Naive thymus-derived CD4-positive, alpha-beta T cell (primary cell): ENCODE results near the gene NTF3. TPM values are rescaled to one million over a fixed set of nuclear protein-coding genes. Genes with fewer than 3 reads are reported as not detected.

Source experiments
- ATAC-seq: fragments of 150-1000 bp; cut with Tn5 transposase; 2 replicates; pipeline ENCODE4 v1.10.0; 2021; ENCODE audit warnings: mild to moderate bottlenecking, moderate library complexity
- CTCF ChIA-PET: fragments of 350-600 bp; sonication (Branson Sonifier 250); formaldehyde crosslinking; loops from one replicate; lab custom pipeline; 2021; ENCODE audit warnings: antibody characterized with exemption; lab: Charles Lee
- POLR2A ChIA-PET: fragments of 350-600 bp; sonication (Branson Sonifier 250); formaldehyde crosslinking; loops from one replicate; lab custom pipeline; 2021; ENCODE audit warnings: antibody characterized with exemption, inconsistent platforms; lab: Charles Lee
- DNase-seq, 9 donors: peaks; one replicate each; pipeline versions ENCODE4 v3.0.0 to v3.0.0-alpha.2; 2020 to 2022; ENCODE audit warnings: mixed read lengths in 1 of 9
- H3K27ac ChIP-seq: one replicate; pipeline ENCODE4 v1.7.0; 2013; ENCODE audit warnings: mild to moderate bottlenecking, low read depth, low read length, moderate library complexity
- H3K27me3 ChIP-seq, 2 donors: one replicate each; pipeline ENCODE4 v1.7.0; 2013; ENCODE audit warnings: low read length in 2 of 2, mild to moderate bottlenecking in 2 of 2, moderate library complexity in 2 of 2; ENCODE audit not compliant: control insufficient read depth in 2 of 2, insufficient read depth in 2 of 2
- H3K36me3 ChIP-seq, 3 experiments: 1 replicate in 2 of 3; 2 replicates in 1 of 3; pipeline ENCODE4 v1.7.0; 2013; ENCODE audit warnings: low read length in 3 of 3, mild to moderate bottlenecking in 3 of 3, moderate library complexity in 1 of 3; ENCODE audit not compliant: insufficient read depth in 3 of 3, control insufficient read depth in 2 of 3
- H3K4me1 ChIP-seq, 2 donors: one replicate each; pipeline ENCODE4 v1.7.0; 2013; ENCODE audit warnings: low read length in 2 of 2, mild to moderate bottlenecking in 2 of 2, moderate library complexity in 1 of 2; ENCODE audit not compliant: control insufficient read depth in 2 of 2, insufficient read depth in 2 of 2
- H3K4me3 ChIP-seq: 2 replicates; pipeline ENCODE4 v1.7.0; 2013; ENCODE audit warnings: mild to moderate bottlenecking, low read length
- H3K9me3 ChIP-seq, 3 experiments: 1 replicate in 2 of 3; 2 replicates in 1 of 3; pipeline ENCODE4 v1.7.0; 2013; ENCODE audit warnings: low read length in 3 of 3; ENCODE audit not compliant: control insufficient read depth in 2 of 3
- H3K27ac Mint-ChIP-seq, 9 donors: one replicate each; pipeline ENCODE4 v1.8.0; 2020 to 2022; ENCODE audit warnings: mixed read lengths in 9 of 9, mild to moderate bottlenecking in 8 of 9, moderate library complexity in 5 of 9, inconsistent platforms in 2 of 9
- H3K27me3 Mint-ChIP-seq, 5 donors: one replicate each; pipeline ENCODE4 v1.8.0; 2021 to 2022; ENCODE audit warnings: mixed read lengths in 5 of 5, mild to moderate bottlenecking in 1 of 5
- H3K36me3 Mint-ChIP-seq, 5 donors: one replicate each; pipeline ENCODE4 v1.8.0; 2020 to 2022; ENCODE audit warnings: mixed read lengths in 5 of 5, mild to moderate bottlenecking in 3 of 5, inconsistent platforms in 1 of 5
- H3K4me1 Mint-ChIP-seq, 7 donors: one replicate each; pipeline ENCODE4 v1.8.0; 2020 to 2022; ENCODE audit warnings: mixed read lengths in 7 of 7, mild to moderate bottlenecking in 3 of 7, inconsistent platforms in 1 of 7
- H3K4me3 Mint-ChIP-seq, 10 donors: one replicate each; pipeline ENCODE4 v1.8.0; 2020 to 2022; ENCODE audit warnings: mild to moderate bottlenecking in 10 of 10, mixed read lengths in 10 of 10, moderate library complexity in 6 of 10, inconsistent platforms in 2 of 10
- H3K9me3 Mint-ChIP-seq, 11 donors: one replicate each; pipeline ENCODE4 v1.8.0; 2020 to 2022; ENCODE audit warnings: mixed read lengths in 11 of 11, mild to moderate bottlenecking in 4 of 11, inconsistent platforms in 1 of 11, moderate library complexity in 1 of 11
- intact Hi-C, 2 donors: fragments of 100-400 bp; cut with micrococcal nuclease; formaldehyde crosslinking; loops; one replicate each; pipeline ENCODE4 v1.15.1; 2023
- polyA plus RNA-seq, 2 donors: library from polyadenylated mRNA; unstranded; fragments of 300-500 nt; fragmentation: Illumina TruSeq; gene quantifications; one replicate each; pipeline ENCODE4 v1.2.3, GENCODE V29; 2021
- total RNA-seq, 6 experiments: library from RNA in 5 of 6; stranded (reverse) in 5 of 6; gene quantifications; 1 replicate in 5 of 6; 2 replicates in 1 of 6; pipeline ENCODE4 v1.2.3 and lab custom pipeline; 2021 to 2026

The NTF3 gene
- total and polyA plus RNA-seq, 7 experiments from 2014 or later: not detected

- DNase-seq (no peak), ATAC-seq (no peak)
- Mint-ChIP-seq H3K4me3 (peak overlapping the region in 2 of 10 donors; percentile 34 to 81), H3K4me1 (peaks cover 3 to 23% (median 13%) of the 10 kb centered on the region in 7 donors), H3K9me3 (peaks cover 0 to 12% (median 1%) of the 10 kb centered on the region in 11 donors), H3K27ac (peak overlapping the region in 1 of 9 donors; percentile 60), H3K27me3 (peaks cover 35 to 58% (median 37%) of the 10 kb centered on the region in 5 donors), H3K36me3 (peaks cover 0 to 1% (median 0%) of the 10 kb centered on the region in 5 donors)
- H3K9me3 ChIP-seq: no peaks in the 10 kb centered on the region
- ChIA-PET POLR2A (no interaction called here), CTCF (no interaction called here)
- intact Hi-C loops: no loop called here
- H3K36me3 ChIP-seq: no peaks in the 10 kb centered on the region
- H3K27ac ChIP-seq: no peak overlapping the region
- no peak overlapping the region for H3K4me3 ChIP-seq
- H3K27me3 ChIP-seq: no peaks in the 10 kb centered on the region
- no peaks in the 10 kb centered on the region for H3K4me1 ChIP-seq
Measured at GRCh38 chr12:5433081-5433844, 1.4 kb downstream of the NTF3 start.

GRCh38 chr12:5433845-5434646 is 2.1 kb downstream of the NTF3 start:
- DNase-seq: no peak
- ChIA-PET POLR2A (no interaction called here), CTCF (no interaction called here)
- ATAC-seq: no peak
- no peaks in the 10 kb centered on the region for H3K36me3 ChIP-seq
- no peak overlapping the region for H3K27ac ChIP-seq
- intact Hi-C loops: no loop called here
- H3K27me3 ChIP-seq: no peaks in the 10 kb centered on the region
- Mint-ChIP-seq H3K4me1 (peaks cover 3 to 23% (median 13%) of the 10 kb centered on the region in 7 donors), H3K27me3 (peaks cover 28 to 53% (median 32%) of the 10 kb centered on the region in 5 donors), H3K36me3 (peaks cover 0 to 1% (median 0%) of the 10 kb centered on the region in 5 donors), H3K27ac (no peak overlapping the region), H3K9me3 (peaks cover 0 to 13% (median 1%) of the 10 kb centered on the region in 11 donors), H3K4me3 (peak overlapping the region in 1 of 10 donors; percentile 69)
- no peaks in the 10 kb centered on the region for H3K4me1 ChIP-seq
- no peaks in the 10 kb centered on the region for H3K9me3 ChIP-seq
- no peak overlapping the region for H3K4me3 ChIP-seq

GRCh38 chr12:5434647-5435560 is 3.0 kb downstream of the NTF3 start:
- Mint-ChIP-seq H3K27ac (no peak overlapping the region), H3K9me3 (peaks cover 0 to 13% (median 1%) of the 10 kb centered on the region in 11 donors), H3K4me1 (peaks cover 3 to 23% (median 13%) of the 10 kb centered on the region in 7 donors), H3K36me3 (peaks cover 0 to 1% (median 0%) of the 10 kb centered on the region in 5 donors), H3K4me3 (no peak overlapping the region), H3K27me3 (peaks cover 19 to 45% (median 24%) of the 10 kb centered on the region in 5 donors)
- H3K27ac ChIP-seq: no peak overlapping the region
- intact Hi-C loops: no loop called here
- H3K27me3 ChIP-seq: no peaks in the 10 kb centered on the region
- POLR2A ChIA-PET: no interaction called here
- no peak overlapping the region for H3K4me3 ChIP-seq
- no peaks in the 10 kb centered on the region for H3K9me3 ChIP-seq
- H3K36me3 ChIP-seq: no peaks in the 10 kb centered on the region
- DNase-seq: no peak
- H3K4me1 ChIP-seq: no peaks in the 10 kb centered on the region
- CTCF ChIA-PET: no interaction called here
- no peak for ATAC-seq

- peaks cover 0 to 6% (median 3%) of the 10 kb centered on the region in 7 donors for H3K4me1 Mint-ChIP-seq
- ChIA-PET POLR2A (no interaction called here), CTCF (no interaction called here)
- Histone ChIP-seq H3K9me3 (no peaks in the 10 kb centered on the region), H3K27ac (no peak overlapping the region), H3K27me3 (no peaks in the 10 kb centered on the region), H3K36me3 (no peaks in the 10 kb centered on the region), H3K4me3 (no peak overlapping the region), H3K4me1 (no peaks in the 10 kb centered on the region)
- no peak for ATAC-seq
- H3K36me3 Mint-ChIP-seq: no peaks in the 10 kb centered on the region
- H3K4me3 Mint-ChIP-seq: no peak overlapping the region
- H3K9me3 Mint-ChIP-seq: peaks cover 0 to 13% (median 1%) of the 10 kb centered on the region in 11 donors
- intact Hi-C loops: no loop called here
- H3K27me3 Mint-ChIP-seq: peaks cover 15 to 32% (median 22%) of the 10 kb centered on the region in 5 donors
- DNase-seq: no peak
- no peak overlapping the region for H3K27ac Mint-ChIP-seq
Measured at GRCh38 chr12:5437182-5437583, 5.3 kb downstream of the NTF3 start.

- CTCF ChIA-PET: no interaction called here
- no peaks in the 10 kb centered on the region for H3K27me3 ChIP-seq
- intact Hi-C loops: no loop called here
- peaks cover 16 to 28% (median 20%) of the 10 kb centered on the region in 5 donors for H3K27me3 Mint-ChIP-seq
- ATAC-seq (no peak), DNase-seq (no peak)
- POLR2A ChIA-PET: no interaction called here
- H3K9me3 Mint-ChIP-seq: peaks cover 0 to 13% (median 1%) of the 10 kb centered on the region in 11 donors
- H3K36me3 Mint-ChIP-seq: no peaks in the 10 kb centered on the region
- no peak overlapping the region for H3K4me3 ChIP-seq
- H3K9me3 ChIP-seq: no peaks in the 10 kb centered on the region
- no peak overlapping the region for H3K27ac ChIP-seq
- H3K4me3 Mint-ChIP-seq: no peak overlapping the region
- H3K27ac Mint-ChIP-seq: no peak overlapping the region
- no peaks in the 10 kb centered on the region for H3K4me1 ChIP-seq
- peaks cover 0 to 3% (median under 1%) of the 10 kb centered on the region in 7 donors for H3K4me1 Mint-ChIP-seq
- H3K36me3 ChIP-seq: no peaks in the 10 kb centered on the region
Measured at GRCh38 chr12:5437589-5437988, 5.7 kb downstream of the NTF3 start.

- H3K9me3 ChIP-seq: no peaks in the 10 kb centered on the region
- no peaks in the 10 kb centered on the region for H3K27me3 ChIP-seq
- ATAC-seq (no peak), DNase-seq (no peak)
- Mint-ChIP-seq H3K4me3 (no peak overlapping the region), H3K9me3 (peaks cover 0 to 13% (median 1%) of the 10 kb centered on the region in 11 donors), H3K4me1 (peaks cover 0 to 2% (median 0%) of the 10 kb centered on the region in 7 donors), H3K27me3 (peaks cover 11 to 28% (median 18%) of the 10 kb centered on the region in 5 donors), H3K36me3 (no peaks in the 10 kb centered on the region), H3K27ac (no peak overlapping the region)
- H3K4me1 ChIP-seq: no peaks in the 10 kb centered on the region
- no peaks in the 10 kb centered on the region for H3K36me3 ChIP-seq
- no peak overlapping the region for H3K27ac ChIP-seq
- POLR2A ChIA-PET: no interaction called here
- intact Hi-C loops: no loop called here
- CTCF ChIA-PET: no interaction called here
- H3K4me3 ChIP-seq: no peak overlapping the region
Measured at GRCh38 chr12:5438671-5439200, 6.8 kb downstream of the NTF3 start.
